Bone marrow (tissue), 2 donors: ENCODE measurements around the gene RPS6KA3.
A peak's percentile ranks its signal among the peaks of the same experiment; 100 is the strongest.
"Not testable (repeated sequence)": the region's sequence is repeated elsewhere in the genome, so short reads cannot be mapped to it uniquely, and the experiment has no call there.

Experiments
- DNase-seq, 2 donors: peaks; one replicate each; lab custom pipeline; 2025; lab: John Stamatoyannopoulos, UW

Gene RPS6KA3

GRCh38 chrX:20143561-20143960, 123.1 kb downstream of the RPS6KA3 start:
- no peak for DNase-seq

- no peak for DNase-seq
Observed at GRCh38 chrX:20143111-20143510, 123.6 kb downstream of the RPS6KA3 start.

- peak; percentile 62 to 92 for DNase-seq
Observed at GRCh38 chrX:20141281-20142220, 125.2 kb downstream of the RPS6KA3 start, which contains the start of gene EIF1AX. EIF1AX (minus strand) TSS chrX:20141838; CDS start chrX:20141640, 198 bp downstream.

GRCh38 chrX:20140420-20140819, 126.3 kb downstream of the RPS6KA3 start:
- DNase-seq = no peak

GRCh38 chrX:20139966-20140365, 126.7 kb downstream of the RPS6KA3 start:
- DNase-seq = no peak

GRCh38 chrX:20135944-20136343, 130.8 kb downstream of the RPS6KA3 start:
- no peak for DNase-seq

- no peak for DNase-seq
Observed at GRCh38 chrX:20132666-20133065, 134.0 kb downstream of the RPS6KA3 start.

GRCh38 chrX:20130357-20130756, 136.4 kb downstream of the RPS6KA3 start:
- DNase-seq = no peak

GRCh38 chrX:20129547-20129946, 137.2 kb downstream of the RPS6KA3 start:
- no peak for DNase-seq

GRCh38 chrX:20128670-20129069, 138.0 kb downstream of the RPS6KA3 start:
- no peak for DNase-seq

GRCh38 chrX:20127440-20127839, 139.3 kb downstream of the RPS6KA3 start:
- DNase-seq = not testable (repeated sequence)

GRCh38 chrX:20126833-20127232, 139.9 kb downstream of the RPS6KA3 start:
- DNase-seq = not testable (repeated sequence)

GRCh38 chrX:20124964-20125363, 141.7 kb downstream of the RPS6KA3 start:
- no peak for DNase-seq

- DNase-seq = no peak
Observed at GRCh38 chrX:20118065-20118824, 148.5 kb downstream of the RPS6KA3 start.

GRCh38 chrX:20116577-20117240, 150.0 kb downstream of the RPS6KA3 start, which contains the start of gene MAP7D2:
MAP7D2 (minus strand) TSS chrX:20116907; CDS start chrX:20116879, 28 bp downstream.
- no peak for DNase-seq

- no peak for DNase-seq
Observed at GRCh38 chrX:20116087-20116576, 150.6 kb downstream of the RPS6KA3 start.

GRCh38 chrX:20112022-20112774, 154.5 kb downstream of the RPS6KA3 start:
- no peak for DNase-seq

GRCh38 chrX:20111271-20111670, 155.4 kb downstream of the RPS6KA3 start:
- DNase-seq = no peak

- DNase-seq = no peak
Observed at GRCh38 chrX:20101934-20102581, 164.7 kb downstream of the RPS6KA3 start.
